ENCODE data around the gene CLCN3.
"Not testable (repeated sequence)": the region's sequence is repeated elsewhere in the genome, so short reads cannot be mapped to it uniquely, and the experiment has no call there.

Gene CLCN3

DNA sequence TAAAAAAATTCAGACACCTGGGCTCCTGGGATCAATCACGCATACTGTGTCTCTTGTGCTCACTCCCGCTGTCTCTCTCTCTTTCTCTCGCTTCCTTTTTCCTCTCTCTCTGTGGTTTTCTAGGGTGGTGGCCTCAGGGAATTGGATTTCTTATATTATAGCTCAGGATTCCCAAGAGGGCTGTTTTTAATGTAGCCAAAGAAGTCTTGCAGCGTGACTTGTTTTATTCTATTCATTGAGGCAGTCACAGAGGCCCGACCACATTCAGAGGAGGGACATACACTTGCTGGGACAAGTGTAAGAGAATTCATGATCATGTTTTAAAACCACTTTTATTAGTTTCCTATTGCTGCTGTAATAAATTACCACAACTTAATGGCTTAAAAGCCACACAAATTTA lies 78.0 kb downstream of the CLCN3 start:
- DNase-seq (ENCODE audit: low read depth, low spot score), result no peak

DNA sequence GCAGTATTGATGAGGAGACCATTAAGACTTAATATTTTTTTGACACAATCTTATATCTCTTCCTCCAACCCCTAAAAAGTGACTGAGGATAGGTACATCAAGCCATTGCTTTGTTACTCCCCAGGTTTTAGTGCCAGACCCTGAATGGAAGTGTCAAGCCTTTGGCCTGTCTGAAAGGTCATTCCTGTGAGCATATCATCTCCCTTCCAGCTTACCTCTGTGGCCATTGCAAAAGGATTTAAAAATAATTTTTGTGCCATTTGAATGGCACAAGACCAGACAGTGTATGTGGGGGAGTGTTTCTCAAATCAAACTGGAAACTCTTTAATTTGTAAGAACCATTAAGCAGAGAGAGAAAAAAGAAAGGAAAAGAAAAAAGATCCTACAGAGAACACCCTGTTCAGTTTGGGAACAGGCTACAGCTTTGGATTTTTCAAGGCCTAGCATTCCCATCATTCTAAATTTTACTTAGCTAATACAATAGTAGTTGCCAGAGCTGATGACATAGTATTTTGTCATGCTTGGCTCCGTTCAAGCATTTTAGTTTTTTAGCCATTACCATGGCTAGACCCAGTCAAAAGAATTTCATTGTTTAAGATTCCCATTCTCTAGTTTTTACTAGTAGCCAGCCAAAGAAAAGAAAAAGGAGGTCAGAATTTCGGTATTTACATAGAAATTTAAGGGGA lies 87.7 kb downstream of the CLCN3 start:
- no peak for DNase-seq (ENCODE audit: low read depth, low spot score)

DNA sequence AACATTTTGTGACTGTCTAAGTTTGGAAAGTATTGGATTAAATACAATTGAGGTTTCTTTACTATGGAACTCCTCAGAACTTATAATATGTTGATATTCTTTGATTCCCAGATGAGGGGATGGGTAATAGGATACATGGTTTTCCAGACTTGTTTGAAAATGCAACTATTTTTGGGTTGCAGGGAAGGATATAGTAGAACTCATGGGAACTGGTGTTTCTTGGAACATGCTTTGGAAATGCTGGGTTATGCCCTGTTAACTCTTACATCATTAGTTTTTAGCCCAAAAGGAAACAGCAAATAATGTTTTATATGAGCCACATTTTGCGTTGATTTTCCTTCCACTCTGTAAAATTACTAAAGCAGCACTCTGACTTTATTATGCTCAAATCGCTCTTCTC lies 95.4 kb downstream of the CLCN3 start:
- DNase-seq (ENCODE audit: low read depth, low spot score), result no peak

DNA sequence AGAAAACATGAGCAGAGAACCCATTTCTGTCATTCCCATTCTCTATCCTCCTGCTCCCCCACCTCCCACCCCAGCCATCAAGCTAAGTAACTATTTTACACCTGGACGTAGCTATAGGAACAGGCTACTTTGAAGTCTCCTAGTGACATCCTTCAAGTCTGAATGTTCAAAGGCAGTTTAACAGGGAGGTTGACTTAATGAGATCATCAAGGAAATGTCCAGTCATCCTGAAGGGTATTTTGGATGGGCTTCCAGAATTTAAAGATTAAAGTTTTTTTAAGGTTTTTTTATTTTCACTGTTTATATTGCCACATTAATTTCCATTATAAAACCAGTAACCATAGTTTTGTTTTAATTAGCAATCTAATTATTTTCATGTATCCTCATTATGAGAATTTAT lies 96.3 kb downstream of the CLCN3 start:
- no peak for DNase-seq (ENCODE audit: low read depth, low spot score)

DNA sequence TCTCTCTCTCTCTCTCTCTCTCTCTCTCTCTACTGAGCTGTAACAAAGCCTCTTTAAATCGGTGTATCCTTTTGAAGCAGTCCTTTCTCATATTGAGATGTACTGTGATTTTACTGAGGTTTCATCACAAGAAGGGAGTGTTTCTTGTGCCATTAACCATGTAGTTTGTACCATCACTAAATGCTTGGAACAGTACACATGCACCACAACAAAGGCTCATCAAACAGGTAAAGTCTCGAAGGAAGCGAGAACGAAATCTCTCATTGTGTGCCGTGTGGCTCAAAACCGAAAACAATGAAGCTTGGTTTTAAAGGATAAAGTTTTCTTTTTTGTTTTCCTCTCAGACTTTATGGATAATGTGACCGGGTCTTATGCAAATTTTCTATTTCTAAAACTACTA lies 100.2 kb downstream of the CLCN3 start:
- no peak for DNase-seq (ENCODE audit: low read depth, low spot score)

DNA sequence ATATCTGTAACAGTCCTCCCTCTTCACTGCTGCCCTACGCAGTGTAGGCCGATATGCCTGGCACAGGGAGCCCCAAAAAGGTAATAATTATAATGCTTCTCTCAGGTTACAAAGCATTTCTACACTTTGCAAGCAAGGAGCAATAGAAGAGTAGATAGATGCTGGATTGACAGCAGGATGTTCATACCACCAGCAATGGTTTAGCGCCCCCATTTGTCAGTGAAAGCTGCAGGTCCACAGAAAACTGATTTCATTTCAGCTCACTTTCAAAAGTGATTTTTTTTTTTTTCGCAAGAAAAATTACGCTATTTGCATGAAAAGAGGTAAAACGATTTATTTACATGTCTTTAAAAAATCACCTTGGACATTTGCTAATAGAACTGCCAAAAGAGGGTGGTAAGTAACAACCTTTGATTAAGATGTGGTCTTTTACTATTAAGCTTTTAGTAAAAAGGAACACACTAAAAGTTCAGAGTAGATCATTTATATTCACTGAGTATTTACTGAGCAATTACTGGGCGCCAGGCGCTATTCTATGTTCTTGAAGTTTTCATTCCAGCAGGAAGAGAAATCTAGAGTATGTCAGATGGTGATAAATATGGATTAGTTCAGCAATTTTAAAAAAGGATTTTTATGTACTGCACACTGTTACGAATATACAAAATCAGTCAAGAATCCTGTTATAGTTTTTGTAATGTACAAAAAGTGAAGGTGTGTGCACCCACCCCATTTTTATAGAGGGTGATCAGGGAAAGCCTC lies 103.0 kb downstream of the CLCN3 start:
- DNase-seq (ENCODE audit: low read depth, low spot score), result no peak

DNA sequence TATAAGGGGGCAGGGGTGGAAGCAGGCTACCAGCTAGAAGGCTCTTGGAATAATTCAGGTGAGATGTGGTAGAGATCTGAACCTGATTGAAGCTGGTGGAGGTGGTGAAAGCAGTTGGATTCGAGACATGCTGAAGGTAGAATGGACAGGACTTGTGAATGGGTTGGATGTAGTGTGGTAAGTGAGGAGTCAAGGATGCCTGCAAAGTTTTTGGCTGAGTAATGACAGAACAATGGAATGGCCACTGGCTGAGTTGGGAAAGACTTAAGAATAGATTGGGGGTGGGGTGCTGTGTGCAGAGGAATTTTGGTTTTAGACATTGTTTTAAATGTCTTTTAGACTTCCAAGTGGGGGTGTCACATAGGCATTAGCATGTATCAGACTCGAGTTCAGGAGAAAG lies 103.9 kb downstream of the CLCN3 start:
- DNase-seq (ENCODE audit: low read depth, low spot score), result no peak

DNA sequence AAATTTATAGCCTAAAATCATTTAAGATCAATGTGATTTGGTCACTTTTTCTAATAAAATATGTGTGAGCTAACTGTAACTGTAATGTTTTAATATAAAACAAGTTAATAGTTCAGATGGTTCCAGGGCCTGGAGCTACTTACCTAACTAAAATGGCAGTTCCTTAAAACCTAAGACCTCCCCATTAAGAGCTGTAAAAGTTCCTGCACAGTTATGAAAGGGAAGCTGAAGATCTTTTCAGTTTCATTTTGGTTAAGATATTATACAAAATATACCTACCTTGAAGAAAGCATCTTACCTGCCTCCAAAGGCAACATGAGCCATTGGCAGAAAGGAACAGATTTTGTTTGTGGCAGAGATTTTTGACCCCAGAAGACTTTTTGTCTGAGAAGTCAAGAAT lies 107.2 kb downstream of the CLCN3 start:
- no peak for DNase-seq (ENCODE audit: low read depth, low spot score)

DNA sequence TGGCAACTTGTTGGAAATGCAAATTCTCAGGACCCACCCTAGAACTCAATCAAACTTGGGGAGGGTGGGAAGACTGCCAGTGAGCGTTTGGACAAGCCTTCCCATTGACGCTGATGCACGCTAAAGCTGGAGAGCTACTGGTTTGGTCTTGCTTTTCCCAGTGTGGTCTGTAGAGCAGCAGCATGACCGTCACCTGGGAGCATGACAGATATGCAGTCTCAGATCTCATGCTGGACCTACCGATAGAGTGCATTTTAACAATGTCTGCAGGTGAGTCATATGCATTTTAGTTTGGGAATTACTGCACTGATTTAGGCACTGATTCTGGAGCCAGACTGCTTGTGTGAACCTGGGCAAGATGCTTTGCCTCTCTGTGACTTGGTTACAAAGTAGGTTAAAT lies 110.2 kb downstream of the CLCN3 start:
- DNase-seq (ENCODE audit: low read depth, low spot score), result no peak

DNA sequence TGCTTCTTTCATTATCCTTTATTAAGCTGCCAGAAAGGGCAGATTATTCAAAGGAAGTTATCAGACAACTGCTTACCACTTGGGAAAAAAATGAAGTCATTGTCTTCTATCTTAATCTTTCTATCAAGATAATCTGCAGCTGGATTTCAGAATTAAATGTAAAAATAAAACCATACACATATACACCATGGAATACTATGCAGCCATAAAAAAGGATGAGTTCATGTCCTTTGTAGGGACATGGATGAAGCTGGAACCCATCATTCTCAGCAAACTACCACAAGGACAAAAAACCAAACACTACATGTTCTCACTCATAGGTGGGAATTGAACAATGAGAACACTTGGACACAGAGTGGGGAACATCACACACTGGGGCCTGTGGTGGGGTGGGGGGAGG lies 118.2 kb downstream of the CLCN3 start:
- DNase-seq (ENCODE audit: low read depth, low spot score), result not testable (repeated sequence)

GRCh38 chr4:169741569-169741968 lies 121.2 kb downstream of the CLCN3 start:
- no peak for DNase-seq (ENCODE audit: low read depth, low spot score)

DNA sequence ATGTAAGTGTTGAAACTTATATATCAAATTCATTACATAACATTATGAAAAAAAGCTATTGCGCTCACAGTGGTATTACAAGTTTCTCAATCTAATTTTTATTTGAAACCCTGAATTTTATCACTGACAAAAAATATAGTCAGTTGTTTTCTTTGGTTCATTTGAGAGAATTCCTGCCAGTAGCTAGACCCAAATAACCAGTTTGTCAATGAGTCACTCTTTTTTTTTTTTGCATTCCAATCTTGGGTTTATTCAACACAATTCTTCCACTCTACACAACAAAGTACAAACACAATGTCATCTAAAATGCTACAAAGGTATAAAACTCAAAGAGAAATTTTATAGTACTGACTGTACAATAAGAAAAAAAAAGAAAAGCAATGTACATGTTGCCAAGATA lies 124.2 kb downstream of the CLCN3 start:
- DNase-seq (ENCODE audit: low read depth, low spot score), result no peak

DNA sequence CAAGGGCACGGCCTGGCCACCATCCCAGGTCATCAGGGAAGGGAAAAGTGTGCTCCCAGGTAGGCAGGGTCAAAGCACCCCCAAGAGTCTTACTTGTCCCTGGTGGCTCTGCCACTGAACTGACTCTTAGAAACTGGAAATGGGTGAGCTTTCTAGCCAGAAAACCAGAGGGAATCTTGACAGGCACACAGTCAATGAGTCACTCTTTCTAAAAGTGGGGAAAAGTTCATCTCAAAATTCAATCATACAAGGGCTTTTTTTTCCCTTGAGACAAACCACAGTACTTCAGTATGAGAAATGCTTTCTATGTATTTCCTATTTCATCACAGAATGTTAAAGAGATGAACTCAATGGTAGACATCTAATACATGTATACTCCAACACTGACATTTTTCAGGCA lies 124.9 kb downstream of the CLCN3 start:
- DNase-seq (ENCODE audit: low read depth, low spot score), result no peak

GRCh38 chr4:169756971-169757574 lies 136.7 kb downstream of the CLCN3 start:
- no peak for DNase-seq (ENCODE audit: low read depth, low spot score)

DNA sequence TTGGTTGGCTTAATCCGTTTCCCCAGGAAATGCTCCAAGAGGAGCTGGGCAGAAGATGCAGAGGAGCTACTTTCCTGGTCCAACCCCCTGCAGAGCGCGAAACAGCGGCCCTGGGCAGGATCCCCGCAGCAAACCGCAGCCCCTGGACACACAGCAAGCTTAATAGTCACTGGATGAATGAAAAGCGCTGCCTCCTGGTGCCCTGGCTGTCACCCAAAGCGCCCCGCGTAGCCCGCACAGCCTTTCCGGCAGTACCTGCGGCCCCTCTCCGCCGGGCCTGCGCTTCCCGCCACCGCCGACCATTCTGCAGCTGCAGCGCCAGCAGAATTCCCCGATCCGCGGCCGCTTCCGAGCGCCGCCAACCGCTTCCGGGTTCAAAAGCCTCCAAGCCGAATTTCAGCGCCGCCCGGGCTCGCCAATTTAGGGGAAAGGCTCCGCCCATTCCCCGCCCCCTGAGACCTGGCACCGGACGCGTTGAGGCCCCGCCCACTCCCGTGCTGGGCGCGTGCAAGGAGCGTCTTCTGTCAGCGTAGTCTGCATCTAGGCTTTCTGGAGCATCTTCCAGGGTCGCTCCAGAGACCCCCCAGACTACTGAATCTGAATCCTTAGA lies 137.3 kb downstream of the CLCN3 start, which contains the start of gene HPF1:
Gene HPF1 (minus strand): TSS at position 370 of the 610 bp plus-strand sequence. CDS start 67 bp downstream, at position 303.
- DNase-seq (ENCODE audit: low read depth, low spot score), result peak; percentile 60

GRCh38 chr4:169758401-169758962 lies 138.1 kb downstream of the CLCN3 start:
- no peak for DNase-seq (ENCODE audit: low read depth, low spot score)

- no peak for DNase-seq (ENCODE audit: low read depth, low spot score)
These were observed 141.5 kb downstream of the CLCN3 start for GRCh38 chr4:169761846-169762245.

GRCh38 chr4:169765835-169766234 lies 145.5 kb downstream of the CLCN3 start:
- no peak for DNase-seq (ENCODE audit: low read depth, low spot score)

- DNase-seq (ENCODE audit: low read depth, low spot score), result no peak
These were observed 146.4 kb downstream of the CLCN3 start for GRCh38 chr4:169766741-169767140.

GRCh38 chr4:169768385-169768784 lies 148.0 kb downstream of the CLCN3 start:
- no peak for DNase-seq (ENCODE audit: low read depth, low spot score)

DNA sequence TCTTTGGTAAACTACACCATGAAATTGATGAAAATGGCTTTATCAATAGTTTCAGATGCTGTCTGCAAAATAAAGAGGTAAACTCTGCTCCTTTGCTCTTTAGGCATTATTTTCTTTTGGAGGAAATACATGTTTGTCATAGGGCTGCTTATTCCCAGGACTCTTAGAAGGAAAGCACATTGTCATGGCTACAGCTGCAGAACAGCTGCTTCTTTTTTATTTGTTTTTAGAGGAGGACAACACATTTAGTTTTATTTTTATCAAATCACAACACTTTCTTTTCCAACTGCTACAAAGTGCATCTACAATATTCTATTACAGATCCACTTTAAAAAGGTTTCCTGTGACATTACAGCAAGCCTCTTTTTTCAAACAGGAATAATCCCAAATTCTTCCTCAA lies 150.0 kb downstream of the CLCN3 start:
- no peak for DNase-seq (ENCODE audit: low read depth, low spot score)

GRCh38 chr4:169771556-169772080 lies 151.2 kb downstream of the CLCN3 start:
- not testable (repeated sequence) for DNase-seq (ENCODE audit: low read depth, low spot score)
